GM12891 (cell line): Measurements from ENCODE around the gene EPB41L2.

ENCODE experiments used
- PAX5 ChIP-seq: IDR thresholded peaks from 2 replicates; pipeline ENCODE4 v1.6.1; 2011; ENCODE audit warnings: low read length, moderate library complexity, mild to moderate bottlenecking; ENCODE audit not compliant: insufficient read depth, severe bottlenecking
- POLR2A ChIP-seq: IDR thresholded peaks from 2 replicates; pipeline ENCODE4 v1.6.1; 2011; ENCODE audit warnings: low read depth, low read length, control low read depth
- POLR2AphosphoS5 ChIP-seq: IDR thresholded peaks from 2 replicates; pipeline ENCODE4 v1.6.1; 2011; ENCODE audit warnings: low read depth, low read length, control low read depth
- POU2F2 ChIP-seq: IDR thresholded peaks from 2 replicates; pipeline ENCODE4 v1.6.1; 2011; ENCODE audit warnings: low read depth, mild to moderate bottlenecking, control low read depth, low read length, moderate library complexity
- SPI1 ChIP-seq: IDR thresholded peaks from 2 replicates; pipeline ENCODE4 v1.6.1; 2011; ENCODE audit warnings: low read depth, low read length, control low read depth
- TAF1 ChIP-seq: IDR thresholded peaks from 2 replicates; pipeline ENCODE4 v1.6.1; 2011; ENCODE audit warnings: low read depth, low read length, control low read depth

- TF ChIP-seq TAF1 (no peak), POLR2AphosphoS5 (no peak), POLR2A (no peak), PAX5 (no peak), SPI1 (no peak), POU2F2 (no peak)
These were observed 92.1 kb downstream of the EPB41L2 start for GRCh38 chr6:130970839-130971410.
